Activated CD8-positive, alpha-beta memory T cell treated with anti-CD3 and anti-CD28 coated beads for 4 hours (primary cell): ENCODE data around the gene GNPAT.

Experiments used
- DNase-seq, 2 donors: peaks; one replicate each; pipeline ENCODE4 v3.0.0-alpha.2; 2020; ENCODE audit warnings: low read depth in 2 of 2

Gene GNPAT

GRCh38 chr1:231213831-231214573 is 27.0 kb upstream of the GNPAT start:
- DNase-seq: no peak

- no peak for DNase-seq
Observed at GRCh38 chr1:231214918-231215680, 25.9 kb upstream of the GNPAT start.

DNA sequence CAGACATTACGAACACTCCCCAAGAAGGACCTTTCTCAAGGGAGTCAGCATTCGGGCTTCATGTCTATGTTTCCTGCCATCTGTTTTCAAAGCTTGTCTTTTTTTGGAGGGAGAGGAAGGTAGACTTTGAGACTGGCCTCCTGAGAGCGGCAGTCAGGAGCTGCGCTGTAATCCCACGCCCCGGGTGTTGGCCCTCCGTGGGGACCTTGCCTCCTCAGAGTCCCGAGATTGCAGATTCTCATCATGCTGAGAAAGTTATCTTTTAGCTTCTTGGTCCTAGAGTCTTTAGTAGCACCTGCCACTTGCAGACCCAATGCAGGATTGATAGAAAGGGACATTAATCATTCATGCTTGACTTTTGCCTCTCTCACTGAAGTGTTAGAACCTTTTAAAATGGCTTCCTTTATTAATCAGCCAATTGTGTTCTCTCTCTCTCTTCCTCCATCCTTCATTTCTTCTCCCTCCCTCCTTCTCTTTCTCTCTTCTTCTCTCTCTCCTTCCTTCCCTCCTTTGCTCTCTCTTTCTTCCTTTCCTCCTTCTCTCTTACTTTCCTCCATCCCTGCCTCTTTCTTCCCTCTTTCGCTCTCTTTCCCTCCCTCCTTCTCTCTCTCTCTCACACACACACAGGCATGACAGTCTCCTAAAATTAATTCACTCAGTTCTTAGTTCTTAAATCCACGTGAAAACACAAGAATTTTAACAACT is 25.2 kb upstream of the GNPAT start:
- no peak for DNase-seq

GRCh38 chr1:231216498-231216897 is 24.5 kb upstream of the GNPAT start:
- no peak for DNase-seq

DNA sequence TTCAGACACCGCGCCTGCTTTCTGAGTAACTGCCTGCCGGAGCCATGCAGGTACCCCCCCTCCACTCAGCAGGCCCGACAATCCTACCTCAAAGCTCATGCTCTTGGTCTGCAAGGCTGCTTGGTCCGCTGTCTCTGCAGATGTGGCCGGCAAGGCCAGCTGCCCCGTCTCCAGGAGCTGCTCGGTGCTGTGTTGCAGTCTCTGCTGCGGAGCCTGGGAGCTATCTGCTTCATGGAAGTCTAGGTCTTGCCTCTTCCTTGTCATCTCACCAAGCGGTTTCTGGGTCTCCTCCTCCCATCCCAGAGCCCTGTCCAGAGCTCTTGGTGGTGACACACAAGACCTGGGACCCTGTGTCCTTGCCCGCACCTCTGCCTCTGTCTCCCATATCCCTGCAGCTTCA is 24.0 kb upstream of the GNPAT start:
- no peak for DNase-seq

DNA sequence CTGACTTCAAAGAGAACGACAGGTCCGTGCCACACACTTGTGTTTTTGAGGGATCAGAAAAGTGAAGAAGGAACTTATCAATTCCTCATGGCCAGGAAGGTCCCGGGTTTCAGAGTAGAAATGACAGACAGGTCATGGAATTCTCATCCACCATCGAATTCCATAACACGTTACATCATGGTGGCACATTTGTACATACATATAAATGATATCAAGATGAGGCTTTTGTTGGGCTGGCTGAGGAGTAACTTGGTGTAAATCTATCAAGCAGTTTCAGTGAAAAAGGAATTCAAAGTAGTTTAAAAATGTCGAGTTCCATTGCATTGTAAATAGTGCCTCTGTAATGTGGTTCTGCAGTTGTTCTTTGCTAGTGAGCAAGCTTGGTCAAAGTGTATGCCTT is 22.9 kb upstream of the GNPAT start:
- DNase-seq: no peak

- no peak for DNase-seq
Observed at GRCh38 chr1:231219422-231220401, 21.3 kb upstream of the GNPAT start.

DNA sequence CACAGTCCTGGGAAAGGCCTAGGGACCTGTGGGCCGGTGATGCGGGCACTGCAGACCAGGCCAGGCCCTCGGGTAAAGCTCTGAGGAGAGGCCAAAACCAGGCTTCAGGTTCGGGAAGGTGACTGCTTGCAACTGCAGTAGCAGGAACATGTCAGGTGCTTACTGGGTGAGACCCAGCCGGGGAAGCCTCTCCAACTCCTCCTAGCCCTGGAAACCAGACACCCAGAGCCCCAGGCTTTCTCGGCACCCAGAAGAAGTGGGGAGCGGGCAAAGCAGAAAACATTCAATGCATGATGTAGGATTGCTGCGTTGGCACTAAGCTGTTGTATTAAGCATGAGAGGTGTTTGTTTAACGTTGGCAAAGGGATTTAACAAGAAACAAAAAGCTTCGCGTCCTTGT is 20.2 kb upstream of the GNPAT start:
- DNase-seq: no peak

- no peak for DNase-seq
Observed at GRCh38 chr1:231226156-231226555, 14.9 kb upstream of the GNPAT start.

DNA sequence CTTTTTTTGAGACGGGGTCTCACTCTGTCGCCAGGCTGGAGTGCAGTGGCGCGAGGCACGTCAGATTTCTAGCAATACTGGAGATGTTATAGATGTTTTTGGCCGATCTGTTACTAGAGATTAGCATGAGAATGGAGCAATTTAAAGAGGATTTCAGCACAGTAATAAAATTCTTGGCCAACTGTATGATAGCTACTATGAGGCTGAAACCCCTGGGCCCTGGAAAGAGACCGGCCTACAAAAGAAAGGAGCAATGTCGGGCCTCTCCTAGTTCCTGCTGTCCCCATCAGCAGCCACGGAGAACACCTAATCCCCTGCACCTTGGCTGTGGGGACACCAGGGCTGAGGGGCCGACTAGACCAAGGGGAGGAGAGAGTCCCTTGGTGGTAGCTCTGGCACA is 9.5 kb upstream of the GNPAT start:
- DNase-seq: no peak

GRCh38 chr1:231232870-231233734 is 7.9 kb upstream of the GNPAT start:
- DNase-seq: no peak

DNA sequence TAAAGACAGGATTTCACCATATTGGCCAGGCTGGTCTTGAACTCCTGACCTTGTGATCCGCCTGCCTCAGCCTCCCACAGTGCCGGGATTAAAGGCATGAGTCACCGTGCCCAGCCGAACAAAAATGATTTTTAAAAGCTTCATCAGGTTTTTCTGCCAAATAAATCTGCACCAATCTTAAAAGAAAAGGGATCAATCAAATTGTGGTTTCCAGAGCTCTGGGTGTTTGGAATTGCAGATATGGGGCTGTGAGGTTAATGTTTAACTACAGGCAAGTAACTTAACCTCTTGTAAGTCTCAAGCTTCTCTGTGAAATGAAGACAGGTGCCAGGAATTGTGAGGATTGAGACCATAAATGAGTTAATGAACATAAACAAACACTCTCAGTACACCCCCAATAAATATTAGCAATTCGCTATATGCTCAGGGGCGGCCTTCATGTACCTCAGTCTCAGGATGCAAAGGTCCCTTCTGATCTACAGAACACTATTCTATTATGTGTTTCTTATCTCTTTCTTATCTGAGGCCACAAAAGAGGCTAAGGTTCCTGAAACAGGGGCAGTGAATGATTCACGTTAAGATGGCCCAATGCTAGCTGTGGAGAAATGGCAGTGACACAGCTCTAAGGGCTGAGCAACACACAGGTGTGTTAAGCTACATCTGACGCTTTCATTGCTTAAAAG is 7.1 kb upstream of the GNPAT start:
- DNase-seq: no peak

- DNase-seq: no peak
Observed at GRCh38 chr1:231234506-231234905, 6.5 kb upstream of the GNPAT start.

GRCh38 chr1:231235526-231236207 is 5.3 kb upstream of the GNPAT start:
- no peak for DNase-seq

DNA sequence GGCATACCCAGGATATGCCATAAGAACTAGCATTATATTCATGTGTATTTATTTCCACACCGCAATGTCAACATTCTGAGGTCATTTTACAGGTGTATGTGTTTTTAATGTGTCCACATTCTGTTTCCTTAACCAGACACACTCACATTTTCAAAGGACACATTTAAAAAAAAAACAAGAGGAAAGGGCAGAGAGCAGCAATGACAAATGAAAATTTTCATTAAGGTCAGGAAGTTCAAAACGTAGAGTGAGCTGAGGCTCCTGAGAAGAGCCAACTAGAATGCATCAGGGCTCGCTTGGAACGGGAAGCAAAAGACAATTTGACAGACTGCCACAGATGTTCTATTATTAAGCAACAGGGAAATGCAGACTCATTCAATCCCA is 4.8 kb upstream of the GNPAT start:
- DNase-seq: no peak

DNA sequence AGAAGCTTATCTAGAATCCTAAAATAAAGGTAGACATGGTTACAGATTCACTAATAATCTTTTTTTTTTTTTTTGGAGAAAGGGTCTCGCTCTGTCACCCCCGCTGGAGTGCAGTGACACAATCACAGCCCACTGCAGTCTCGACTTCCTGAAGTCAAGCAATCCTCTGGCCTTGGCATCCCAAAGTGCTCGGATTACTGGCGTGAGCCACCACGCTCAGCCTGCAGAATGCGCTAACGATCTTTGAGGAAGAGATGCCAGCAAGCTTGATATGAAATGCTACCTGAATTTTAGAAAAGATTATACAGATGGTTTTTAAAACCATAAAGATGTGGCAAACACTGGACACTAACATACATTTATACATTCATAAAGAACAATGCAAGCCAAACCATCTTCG is 4.1 kb upstream of the GNPAT start:
- DNase-seq: no peak

GRCh38 chr1:231238298-231238697 is 2.7 kb upstream of the GNPAT start:
- DNase-seq: no peak

GRCh38 chr1:231240531-231240882 is 505 bp upstream of the GNPAT start:
- no peak for DNase-seq

DNA sequence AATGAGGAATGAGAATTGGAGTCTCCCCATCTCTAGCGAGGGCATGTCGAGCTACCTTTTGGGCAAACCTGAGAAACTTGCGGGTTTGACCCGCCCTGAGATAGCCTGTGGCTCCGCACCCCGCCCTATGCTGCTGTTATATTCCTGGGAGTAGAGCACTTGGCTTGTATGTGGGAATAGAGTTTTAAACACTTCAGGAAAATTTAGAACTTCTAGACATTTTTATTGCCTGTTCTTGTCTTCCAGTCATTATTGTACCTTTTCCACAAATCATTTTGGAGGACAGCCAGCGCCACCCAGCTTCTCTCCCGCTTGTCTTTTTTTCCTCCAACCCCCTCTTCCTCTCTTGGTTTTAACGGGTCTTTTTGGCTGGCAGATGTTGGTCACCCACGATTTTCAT is 738 bp downstream of the GNPAT start:
- no peak for DNase-seq
